Measurements from ENCODE around the gene FAM90A1. TPM values are rescaled to one million over a fixed set of nuclear protein-coding genes. Genes with fewer than 3 reads are reported as not detected.
A peak's percentile ranks its signal among the peaks of the same experiment; 100 is the strongest.
"Not testable (repeated sequence)": the region's sequence is repeated elsewhere in the genome, so short reads cannot be mapped to it uniquely, and the experiment has no call there.

FAM90A1 gene
- total RNA-seq, 2 donors from 2014 or later: 0.40 TPM; not detected in 1

DNA sequence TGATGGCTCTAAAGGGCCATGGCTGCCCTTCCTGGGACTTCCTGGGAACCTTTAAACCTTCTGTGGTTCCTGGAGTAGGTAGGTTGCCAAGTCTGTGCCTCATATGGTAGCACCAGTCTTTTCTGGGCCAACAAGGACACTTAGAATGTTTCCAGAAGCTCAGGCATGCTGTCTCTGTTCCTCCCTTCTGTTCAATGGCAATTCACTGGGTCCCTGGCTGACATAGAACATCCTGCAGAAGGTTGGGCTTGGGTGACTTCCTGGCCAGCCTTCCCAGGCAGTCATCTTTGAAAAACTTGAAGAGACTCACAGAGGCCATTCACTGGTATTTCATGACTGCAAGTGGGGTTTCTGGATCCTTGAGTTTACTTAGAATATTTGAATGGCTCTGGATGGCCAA, 46.1 kb downstream of the FAM90A1 start:
- peak overlapping the region; percentile 58 for H3K4me3 Mint-ChIP-seq
- not testable (repeated sequence) for H3K4me1 Mint-ChIP-seq; H3K4me3 ChIP-seq (ENCODE audit: low read length); H3K36me3 ChIP-seq (ENCODE audit: control insufficient read depth, insufficient read depth, low read length); H3K27me3 ChIP-seq (ENCODE audit: control insufficient read depth, insufficient read depth, low read length, poor library complexity, severe bottlenecking); H3K27me3 Mint-ChIP-seq (ENCODE audit: insufficient read depth); DNase-seq; H3K27ac Mint-ChIP-seq; H3K9ac ChIP-seq (ENCODE audit: extremely low read depth, low read length, poor library complexity, severe bottlenecking); H3K36me3 Mint-ChIP-seq (ENCODE audit: low read depth); H3K9me3 ChIP-seq (ENCODE audit: control insufficient read depth, low read length); H3K4me1 ChIP-seq (ENCODE audit: control insufficient read depth, insufficient read depth, low read length); H3K27ac ChIP-seq (ENCODE audit: low read depth, low read length)
- peaks cover 21% of the 10 kb centered on the region for H3K9me3 Mint-ChIP-seq

DNA sequence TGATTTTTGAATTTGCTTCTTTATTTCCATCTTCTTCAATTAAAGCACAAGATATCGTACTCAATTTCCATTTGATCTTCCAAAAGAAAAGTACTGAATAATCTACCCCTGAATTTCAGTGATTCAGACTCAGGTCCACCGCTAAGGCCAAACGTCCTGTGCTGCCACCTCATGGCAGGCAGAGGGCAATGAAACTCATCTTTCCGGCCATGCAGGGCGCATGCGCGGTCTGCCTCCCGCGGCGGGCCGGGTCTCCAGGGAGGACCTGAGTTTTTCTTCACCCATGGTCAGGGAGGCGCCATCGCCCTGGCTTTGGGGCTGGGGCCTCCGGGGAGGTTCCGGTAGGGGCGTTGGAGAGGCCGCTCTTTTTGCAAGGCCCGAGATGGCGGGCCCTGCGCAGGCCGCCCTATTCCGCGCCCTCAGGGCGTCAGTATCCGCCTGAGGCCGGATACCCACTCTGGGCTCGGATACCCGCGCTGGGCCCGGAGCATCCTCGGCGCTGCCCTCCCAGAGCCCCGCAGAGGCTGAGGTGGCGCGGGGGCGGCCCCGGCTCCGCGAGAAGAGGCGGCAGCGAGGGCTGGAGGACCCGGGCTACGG, 47.3 kb downstream of the FAM90A1 start:
- H3K27ac Mint-ChIP-seq; H3K27me3 ChIP-seq (ENCODE audit: control insufficient read depth, insufficient read depth, low read length, poor library complexity, severe bottlenecking); H3K27me3 Mint-ChIP-seq (ENCODE audit: insufficient read depth); H3K9me3 ChIP-seq (ENCODE audit: control insufficient read depth, low read length); H3K27ac ChIP-seq (ENCODE audit: low read depth, low read length); H3K4me1 ChIP-seq (ENCODE audit: control insufficient read depth, insufficient read depth, low read length); H3K4me1 Mint-ChIP-seq; H3K36me3 ChIP-seq (ENCODE audit: control insufficient read depth, insufficient read depth, low read length); H3K36me3 Mint-ChIP-seq (ENCODE audit: low read depth); H3K4me3 ChIP-seq (ENCODE audit: low read length); H3K9ac ChIP-seq (ENCODE audit: extremely low read depth, low read length, poor library complexity, severe bottlenecking): not testable (repeated sequence)
- Mint-ChIP-seq H3K9me3 (peaks cover 21% of the 10 kb centered on the region), H3K4me3 (peak overlapping the region; percentile 58)
- peak; percentile 94 for DNase-seq
- WGBS, 2 experiments (ENCODE audit: insufficient coverage in 1 of 2, insufficient read length in 1 of 2): 20% methylated on average over 43 of the region's 43 CpGs; no CpG with 5 or more reads in 1 of the 2 experiments
- TF ChIP-seq, protein P1, sequence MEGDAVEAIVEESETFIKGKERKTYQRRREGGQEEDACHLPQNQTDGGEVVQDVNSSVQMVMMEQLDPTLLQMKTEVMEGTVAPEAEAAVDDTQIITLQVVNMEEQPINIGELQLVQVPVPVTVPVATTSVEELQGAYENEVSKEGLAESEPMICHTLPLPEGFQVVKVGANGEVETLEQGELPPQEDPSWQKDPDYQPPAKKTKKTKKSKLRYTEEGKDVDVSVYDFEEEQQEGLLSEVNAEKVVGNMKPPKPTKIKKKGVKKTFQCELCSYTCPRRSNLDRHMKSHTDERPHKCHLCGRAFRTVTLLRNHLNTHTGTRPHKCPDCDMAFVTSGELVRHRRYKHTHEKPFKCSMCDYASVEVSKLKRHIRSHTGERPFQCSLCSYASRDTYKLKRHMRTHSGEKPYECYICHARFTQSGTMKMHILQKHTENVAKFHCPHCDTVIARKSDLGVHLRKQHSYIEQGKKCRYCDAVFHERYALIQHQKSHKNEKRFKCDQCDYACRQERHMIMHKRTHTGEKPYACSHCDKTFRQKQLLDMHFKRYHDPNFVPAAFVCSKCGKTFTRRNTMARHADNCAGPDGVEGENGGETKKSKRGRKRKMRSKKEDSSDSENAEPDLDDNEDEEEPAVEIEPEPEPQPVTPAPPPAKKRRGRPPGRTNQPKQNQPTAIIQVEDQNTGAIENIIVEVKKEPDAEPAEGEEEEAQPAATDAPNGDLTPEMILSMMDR (conservative IDR thresholded peaks at IDR 0.05): peak; percentile 94

DNA sequence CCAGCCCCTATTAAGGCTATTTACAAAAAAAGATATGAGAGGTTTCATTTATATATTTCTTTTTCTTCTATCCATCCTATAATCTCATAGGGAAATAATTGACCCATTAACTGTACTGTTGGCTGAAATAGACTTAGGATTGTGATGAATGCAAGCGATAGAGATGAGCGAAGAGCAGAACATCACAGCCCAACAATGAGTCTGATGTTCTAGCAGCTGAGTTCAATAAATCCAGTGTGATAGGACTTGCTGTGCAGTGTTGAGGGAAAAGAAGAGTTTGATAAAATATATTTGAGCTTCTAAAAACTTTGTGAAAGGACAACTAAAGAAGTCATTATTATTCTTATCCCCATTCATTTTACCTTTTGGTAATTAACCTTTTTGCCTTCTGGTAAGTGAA, 54.5 kb downstream of the FAM90A1 start:
- 92 to 96% methylated on average over 2 of the region's 2 CpGs for WGBS, 2 experiments (ENCODE audit: insufficient coverage in 1 of 2, insufficient read length in 1 of 2)
- H3K27ac Mint-ChIP-seq; H3K36me3 ChIP-seq (ENCODE audit: control insufficient read depth, insufficient read depth, low read length); H3K4me1 Mint-ChIP-seq; H3K9me3 ChIP-seq (ENCODE audit: control insufficient read depth, low read length); H3K9ac ChIP-seq (ENCODE audit: extremely low read depth, low read length, poor library complexity, severe bottlenecking); H3K4me1 ChIP-seq (ENCODE audit: control insufficient read depth, insufficient read depth, low read length); H3K4me3 ChIP-seq (ENCODE audit: low read length); H3K36me3 Mint-ChIP-seq (ENCODE audit: low read depth); H3K27ac ChIP-seq (ENCODE audit: low read depth, low read length); DNase-seq; H3K4me3 Mint-ChIP-seq; H3K9me3 Mint-ChIP-seq; H3K27me3 ChIP-seq (ENCODE audit: control insufficient read depth, insufficient read depth, low read length, poor library complexity, severe bottlenecking): not testable (repeated sequence)
- peaks cover 13% of the 10 kb centered on the region for H3K27me3 Mint-ChIP-seq (ENCODE audit: insufficient read depth)

Other genes with a start within 250 kb of the FAM90A1 start
- gene FOXJ2, start 194.9 kb downstream of the FAM90A1 start, total RNA-seq: 10 to 100 TPM; 10.8 to 21.2 TPM
- not detected for gene C3AR1, start 161.3 kb downstream of the FAM90A1 start, total RNA-seq
- 10 to 100 TPM; 19.9 to 33.9 TPM for gene NECAP1, start 145.3 kb downstream of the FAM90A1 start, total RNA-seq
- under 1 TPM in 1 of 2 donors, not detected in 1; 0.53 TPM for gene CLEC4A, start 104.0 kb downstream of the FAM90A1 start, total RNA-seq
- not detected for gene ZNF705A, start 70.6 kb downstream of the FAM90A1 start, total RNA-seq
- under 1 TPM in 1 of 2 donors, not detected in 1; 0.20 TPM for gene CLEC6A, start 228.3 kb upstream of the FAM90A1 start, total RNA-seq